Stimulated activated CD8-positive, alpha-beta memory T cell treated with anti-CD3 and anti-CD28 coated beads, Interleukin-7, amount 100 ng/mL, for 24 hours (primary cell): Measurements from ENCODE around the gene SMIM24.
A peak's percentile ranks its signal among the peaks of the same experiment; 100 is the strongest.

Experiments used
- DNase-seq: peaks from one replicate; pipeline ENCODE4 v3.0.0-alpha.2; 2020; ENCODE audit warnings: low read depth

SMIM24 gene

DNA sequence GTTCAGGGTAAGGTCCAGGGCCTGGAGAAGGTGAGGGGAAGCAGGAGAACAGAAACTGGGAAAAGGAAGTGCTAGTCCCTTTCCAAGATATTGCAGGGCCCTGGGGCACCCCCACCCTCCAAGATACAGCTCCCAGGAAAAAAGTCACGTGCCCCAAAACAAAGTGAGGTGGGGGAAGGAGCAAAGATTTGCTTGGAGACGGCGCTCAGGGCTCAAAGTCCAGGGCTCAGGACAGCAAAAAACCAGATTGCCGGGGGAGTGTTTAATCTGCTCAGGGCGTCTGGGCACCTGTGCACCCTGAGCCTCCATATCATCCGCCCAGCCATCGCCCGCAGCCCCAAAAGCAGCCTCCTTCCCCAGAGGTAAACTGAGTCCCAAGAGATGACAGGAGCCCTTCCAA is 6.3 kb downstream of the SMIM24 start:
- no peak for DNase-seq

DNA sequence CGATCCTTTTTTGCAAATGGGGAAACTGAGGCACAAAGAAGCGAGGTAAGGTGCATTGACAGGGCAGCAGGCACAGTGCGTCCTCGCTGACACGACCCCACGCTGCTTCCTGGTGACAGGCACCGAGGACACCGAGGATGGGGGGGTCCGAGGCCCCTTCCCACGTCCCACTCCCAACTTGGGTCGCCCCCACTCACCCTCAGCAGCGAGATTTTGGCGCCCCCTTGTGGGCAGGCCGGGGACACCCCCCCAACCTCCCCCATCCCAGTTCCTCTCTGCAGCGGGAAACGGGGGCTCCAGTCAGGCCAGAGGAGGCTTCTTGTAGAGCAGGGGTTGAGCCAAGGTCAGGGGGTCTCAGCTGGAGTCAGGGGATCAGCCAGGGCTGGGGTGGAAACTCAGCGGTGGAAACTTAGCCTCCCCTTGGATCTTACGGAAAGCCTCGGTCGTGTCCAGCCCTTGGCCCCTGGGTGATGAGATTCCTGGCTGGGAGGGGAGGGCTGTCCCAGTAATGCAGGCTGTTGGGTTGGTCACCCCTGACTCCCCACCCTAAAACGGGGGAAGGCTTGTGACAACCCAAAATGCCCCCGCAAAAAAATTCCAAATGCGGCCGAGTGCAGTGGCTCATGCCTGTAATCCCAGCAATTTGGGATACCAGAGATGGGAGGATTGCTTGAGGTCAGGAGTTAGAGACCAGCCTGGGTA is 8.2 kb downstream of the SMIM24 start:
- peak; percentile 17 for DNase-seq

DNA sequence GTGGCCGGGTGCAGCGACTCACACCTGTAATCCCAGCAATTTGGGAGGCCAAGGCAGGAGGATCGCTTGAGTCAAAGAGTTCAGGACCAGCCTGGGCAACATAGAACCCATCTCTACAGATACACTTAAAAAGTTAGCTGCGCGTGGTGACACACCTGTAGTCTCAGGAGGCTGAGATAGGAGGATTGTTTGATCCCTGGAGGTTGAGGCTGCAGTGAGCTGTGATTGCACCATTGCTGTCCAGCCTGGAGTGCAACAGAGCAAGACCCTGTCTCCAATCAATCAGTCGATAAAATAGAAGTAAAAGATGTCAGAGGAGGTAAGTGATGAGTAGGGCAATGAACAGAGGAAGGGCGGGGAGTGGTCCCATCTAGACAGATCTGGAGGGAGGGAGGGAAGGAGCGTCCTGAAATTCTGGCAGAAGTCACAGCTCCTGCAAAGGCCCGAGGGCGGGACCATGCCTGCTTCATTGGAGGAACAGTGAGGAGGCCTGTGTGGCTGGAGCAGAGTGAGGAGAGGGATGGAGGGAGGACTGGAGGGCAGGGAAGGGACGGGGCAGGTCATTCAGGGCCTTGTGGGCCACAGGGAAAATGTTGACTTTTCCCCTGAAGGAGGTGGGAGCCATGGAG is 9.7 kb downstream of the SMIM24 start:
- DNase-seq = no peak

DNA sequence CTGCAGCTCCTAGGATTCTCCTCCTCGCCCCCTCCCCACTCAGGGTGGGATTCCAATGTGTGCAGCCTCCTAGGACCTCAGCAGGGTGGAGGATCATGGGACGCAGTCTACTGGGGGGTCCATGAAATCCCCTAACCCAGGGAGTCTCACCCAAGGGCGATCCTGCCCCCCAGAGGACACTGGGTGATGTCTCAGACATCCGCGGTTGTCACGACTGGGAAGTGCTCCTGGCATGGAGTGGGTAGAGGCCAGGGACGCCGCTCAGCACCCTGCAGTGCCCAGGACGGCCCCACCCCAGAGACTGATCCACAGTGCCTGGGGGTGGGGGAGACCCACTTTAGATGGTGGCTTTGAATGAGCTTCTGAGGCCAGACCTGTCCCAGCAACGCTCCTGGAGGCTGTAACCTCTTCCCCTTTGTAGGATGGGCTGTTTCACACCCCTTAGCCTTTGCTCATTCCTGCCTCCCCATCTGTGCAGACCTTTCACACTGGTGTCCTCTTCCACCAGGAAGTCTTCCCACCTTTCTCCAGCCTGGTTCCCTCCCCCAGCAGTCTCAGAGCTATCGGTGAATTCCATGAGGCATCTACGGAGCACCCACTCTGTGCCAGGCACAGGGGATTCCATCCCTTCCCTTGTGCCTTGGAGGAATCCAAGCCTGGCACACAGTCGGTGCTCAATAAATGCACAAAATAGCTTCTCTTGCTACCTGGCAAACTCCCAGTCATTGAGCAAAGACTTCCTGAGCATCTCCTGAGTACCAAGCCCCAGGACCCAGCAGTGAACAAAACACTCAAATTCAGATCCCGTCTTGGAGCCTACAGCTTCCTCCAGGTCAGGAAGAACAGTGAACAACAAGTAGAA is 10.5 kb downstream of the SMIM24 start:
- DNase-seq = no peak

DNA sequence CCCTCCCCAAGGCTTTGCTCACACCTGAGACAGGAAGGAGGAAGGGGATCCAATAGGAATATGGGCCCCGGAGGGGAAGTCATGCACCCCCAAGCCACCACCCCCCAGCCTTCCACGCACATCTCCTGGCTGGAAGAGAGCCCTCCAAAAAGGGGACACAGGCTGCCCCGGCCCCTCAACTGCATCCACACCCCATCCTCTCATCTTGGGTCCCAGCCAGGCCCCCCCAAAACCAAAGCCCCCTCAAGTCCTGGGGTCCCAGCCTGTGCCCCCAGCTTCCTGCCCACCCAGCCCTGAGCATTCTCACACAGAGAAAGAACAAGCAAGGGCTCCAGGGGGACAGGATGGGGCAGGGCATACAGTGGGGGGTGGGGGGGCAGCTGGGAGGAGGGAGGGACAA is 12.1 kb downstream of the SMIM24 start:
- DNase-seq = no peak

GRCh38 chr19:3467437-3468198 is 12.7 kb downstream of the SMIM24 start:
- no peak for DNase-seq

DNA sequence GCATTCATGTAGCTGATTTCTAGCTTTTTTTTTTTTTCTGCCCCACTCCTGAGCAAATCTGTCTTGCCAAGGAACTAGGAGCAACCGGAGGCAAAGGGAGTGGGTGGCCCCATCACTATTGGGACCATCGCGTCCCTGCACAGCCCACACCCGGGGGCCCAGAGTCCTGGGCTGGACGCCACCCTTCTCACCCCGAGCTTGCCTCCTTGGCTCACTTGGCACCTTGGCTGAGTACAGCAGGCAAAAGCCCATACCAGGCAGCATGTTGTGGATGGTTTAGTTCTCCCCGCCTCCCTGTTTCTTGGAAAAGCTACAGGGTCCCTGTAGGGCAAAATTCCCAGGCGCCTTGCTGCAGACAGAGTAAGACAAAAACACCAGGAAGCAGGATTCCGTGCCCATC is 13.7 kb downstream of the SMIM24 start:
- DNase-seq = no peak

- no peak for DNase-seq
Observed at GRCh38 chr19:3465552-3465951, 14.8 kb downstream of the SMIM24 start.

- no peak for DNase-seq
Observed at GRCh38 chr19:3464587-3465235, 15.6 kb downstream of the SMIM24 start.

DNA sequence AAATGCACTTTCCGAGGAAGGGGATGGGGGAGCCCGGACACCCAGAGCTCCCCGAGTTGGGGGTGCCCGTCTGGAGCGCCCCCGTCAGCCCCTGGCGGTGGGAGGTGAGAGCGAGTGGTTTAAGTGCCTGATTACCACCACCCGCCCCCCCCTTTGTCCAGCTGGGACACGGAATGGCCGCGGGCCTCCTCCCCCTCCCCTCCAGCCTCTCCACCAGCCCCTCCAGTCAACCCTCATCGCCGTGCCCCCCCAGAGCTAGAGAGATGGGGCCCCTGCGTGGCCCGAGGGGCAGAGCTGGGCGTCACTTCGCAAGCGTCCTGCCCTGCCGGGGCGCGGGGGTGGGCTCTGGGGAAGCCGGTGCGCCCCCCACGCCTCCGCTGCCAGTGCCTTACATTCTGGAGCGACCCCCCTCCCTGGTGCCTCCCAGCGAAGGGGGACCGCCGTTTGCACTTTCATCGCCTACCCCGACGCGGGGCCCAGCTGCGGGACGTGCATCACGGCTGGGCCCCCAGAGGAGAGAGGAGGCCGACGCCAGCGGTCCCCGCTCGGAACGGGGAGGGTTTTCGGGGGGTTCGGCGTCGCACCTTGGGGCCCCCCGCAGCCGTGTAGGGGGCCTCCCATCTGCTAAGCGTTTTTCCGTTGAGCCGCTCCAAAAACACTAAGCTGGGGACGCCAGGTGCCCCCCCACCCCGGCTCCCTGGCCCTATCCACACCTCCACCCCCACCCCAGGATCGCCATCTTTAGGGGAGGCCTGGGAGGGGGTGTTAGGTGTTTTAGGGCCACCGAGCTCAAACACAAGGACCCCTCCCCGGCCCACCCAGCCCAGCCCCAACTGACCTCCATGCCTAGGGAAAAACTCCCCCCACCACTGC is 16.4 kb downstream of the SMIM24 start:
- no peak for DNase-seq

- DNase-seq = no peak
Observed at GRCh38 chr19:3462991-3463713, 17.2 kb downstream of the SMIM24 start.

- no peak for DNase-seq
Observed at GRCh38 chr19:3459965-3460582, 20.3 kb downstream of the SMIM24 start.

GRCh38 chr19:3459089-3459881 is 21.0 kb downstream of the SMIM24 start:
- no peak for DNase-seq

DNA sequence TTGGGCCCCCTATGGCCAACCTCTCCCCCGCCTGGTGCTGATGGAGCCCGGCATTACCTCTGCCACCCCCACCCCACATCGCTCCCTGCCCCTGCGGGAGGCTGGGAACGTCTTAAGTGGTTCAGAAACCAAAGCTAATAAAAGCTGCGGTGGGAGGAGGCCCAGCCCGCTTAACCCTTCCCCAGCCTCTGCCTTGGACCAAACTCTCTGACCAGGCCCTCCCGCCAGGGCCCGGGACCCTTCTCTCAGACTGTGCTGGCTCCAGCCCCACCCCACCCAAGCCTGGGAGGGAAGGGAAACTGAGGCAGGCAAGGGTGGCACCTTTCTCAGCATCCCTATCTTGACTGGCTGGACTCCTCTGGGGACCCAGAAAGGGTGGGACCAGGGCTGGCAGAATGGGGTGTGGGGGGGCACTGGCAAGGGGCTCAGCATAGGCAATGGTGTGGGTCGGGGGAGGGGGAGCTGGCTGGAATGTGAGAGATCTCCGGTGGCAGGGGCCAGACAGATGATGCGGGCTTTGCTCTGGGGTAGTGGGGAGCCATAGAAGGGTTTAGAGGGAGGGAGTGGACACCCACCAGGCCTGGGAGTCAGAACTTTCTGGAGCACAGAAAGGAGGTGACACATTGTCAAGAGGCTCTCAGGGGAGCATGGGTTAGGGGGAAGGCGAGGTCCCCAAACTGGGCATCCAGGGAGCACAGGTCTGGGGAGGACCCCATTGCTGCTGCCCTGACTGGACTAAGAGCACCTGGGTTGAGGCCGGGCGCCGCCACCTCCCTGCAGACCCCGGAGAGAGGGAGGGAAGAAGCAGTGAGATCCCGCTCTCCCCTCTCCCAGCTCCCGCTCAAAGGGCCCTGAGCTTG is 21.9 kb downstream of the SMIM24 start:
- no peak for DNase-seq

DNA sequence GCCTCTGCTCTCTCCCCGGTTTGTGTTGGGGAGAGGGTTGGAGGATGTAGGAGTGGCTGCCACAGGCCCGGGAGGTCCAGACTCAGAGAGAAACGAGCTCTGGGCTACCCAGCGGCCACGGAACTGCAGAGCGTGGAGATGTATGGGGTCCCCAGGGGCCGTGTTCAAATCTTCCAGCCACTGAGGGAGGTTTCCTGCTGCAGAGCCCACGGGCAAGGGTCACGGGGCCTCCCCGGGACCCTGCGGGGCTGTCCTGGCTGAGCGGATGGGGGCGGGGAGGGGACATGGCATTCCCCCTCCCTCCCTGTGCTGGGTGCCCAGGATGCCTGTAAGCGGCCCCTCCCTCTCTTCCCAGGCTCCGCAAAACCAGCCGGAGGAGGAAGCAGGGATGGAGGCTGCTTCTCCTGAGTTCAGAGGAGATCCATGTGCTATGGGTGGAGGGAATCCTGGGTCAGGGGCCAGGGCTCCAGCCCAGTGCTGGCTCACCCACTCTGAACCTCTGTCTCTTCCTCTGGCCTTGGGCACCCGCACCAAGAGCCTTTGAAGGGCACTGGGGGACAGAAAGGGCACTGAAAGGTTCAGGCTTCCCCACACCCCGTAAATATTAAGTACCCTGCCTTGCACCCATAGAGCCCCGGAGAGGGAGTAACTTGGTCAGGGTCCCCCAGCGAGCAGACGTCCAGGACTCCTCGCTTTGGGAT is 22.6 kb downstream of the SMIM24 start:
- DNase-seq = no peak

GRCh38 chr19:3456925-3457527 is 23.3 kb downstream of the SMIM24 start:
- DNase-seq = no peak
